Muscle of leg (tissue), 11 donors: ENCODE data around the gene FOXF2. TPM values are rescaled to one million over a fixed set of nuclear protein-coding genes. Genes with fewer than 3 reads are reported as not detected.

Experiments
- DNase-seq: peaks from one replicate; pipeline ENCODE4 v3.0.0; 2013
- H3K27ac ChIP-seq: one replicate; pipeline ENCODE4 v1.5.1; 2013; ENCODE audit warnings: mild to moderate bottlenecking, low read length, control low read depth
- H3K27me3 ChIP-seq: one replicate; pipeline ENCODE4 v1.6.1; 2013; ENCODE audit warnings: low read length; ENCODE audit not compliant: control insufficient read depth, insufficient read depth
- H3K36me3 ChIP-seq: one replicate; pipeline ENCODE4 v1.6.1; 2013; ENCODE audit warnings: low read length; ENCODE audit not compliant: control insufficient read depth, insufficient read depth
- H3K4me1 ChIP-seq: one replicate; pipeline ENCODE4 v1.6.1; 2013; ENCODE audit warnings: low read length; ENCODE audit not compliant: control insufficient read depth, insufficient read depth
- H3K4me3 ChIP-seq: one replicate; pipeline ENCODE4 v1.5.1; 2013; ENCODE audit warnings: low read length, control low read depth
- H3K9me3 ChIP-seq: replicated peaks from 2 replicates; pipeline ENCODE4 v1.6.1; 2013; ENCODE audit warnings: low read depth, low read length; ENCODE audit not compliant: control insufficient read depth
- WGBS: methylation state at CpG from one replicate; pipeline ENCODE4 v1.1.5; 2013; ENCODE audit warnings: missing lambda C conversion rate; ENCODE audit not compliant: insufficient coverage; 5-methylcytosine and 5-hydroxymethylcytosine counted together
- polyA plus RNA-seq, 8 donors: library from polyadenylated mRNA; unstranded; fragments of 120-200 nt; gene quantifications; one replicate each; pipeline versions ENCODE4 v1.2.1 to v1.2.3, GENCODE V29; 2013; ENCODE audit warnings: inconsistent platforms in 1 of 8, low replicate concordance in 1 of 8; ENCODE audit not compliant: insufficient read length in 8 of 8, insufficient read depth in 1 of 8
- total RNA-seq: library from RNA; stranded (reverse); fragments of 120-200 nt; gene quantifications from one replicate; pipeline ENCODE4 v1.2.4, GENCODE V29; 2013

Gene FOXF2
- total and polyA plus RNA-seq, 9 donors = 0.18 to 4.0 (median 0.37) TPM

- DNase-seq = no peak
- no peak overlapping the region for H3K27ac ChIP-seq
- WGBS = 35% methylated on average over 2 of the region's 3 CpGs
- peaks cover 2% of the 10 kb centered on the region for H3K4me1 ChIP-seq
- H3K27me3 ChIP-seq = peaks cover 62% of the 10 kb centered on the region
- no peaks in the 10 kb centered on the region for H3K36me3 ChIP-seq
- H3K9me3 ChIP-seq = no peaks in the 10 kb centered on the region
- no peak overlapping the region for H3K4me3 ChIP-seq
These were observed 9.9 kb downstream of the FOXF2 start for GRCh38 chr6:1399085-1399780.

DNA sequence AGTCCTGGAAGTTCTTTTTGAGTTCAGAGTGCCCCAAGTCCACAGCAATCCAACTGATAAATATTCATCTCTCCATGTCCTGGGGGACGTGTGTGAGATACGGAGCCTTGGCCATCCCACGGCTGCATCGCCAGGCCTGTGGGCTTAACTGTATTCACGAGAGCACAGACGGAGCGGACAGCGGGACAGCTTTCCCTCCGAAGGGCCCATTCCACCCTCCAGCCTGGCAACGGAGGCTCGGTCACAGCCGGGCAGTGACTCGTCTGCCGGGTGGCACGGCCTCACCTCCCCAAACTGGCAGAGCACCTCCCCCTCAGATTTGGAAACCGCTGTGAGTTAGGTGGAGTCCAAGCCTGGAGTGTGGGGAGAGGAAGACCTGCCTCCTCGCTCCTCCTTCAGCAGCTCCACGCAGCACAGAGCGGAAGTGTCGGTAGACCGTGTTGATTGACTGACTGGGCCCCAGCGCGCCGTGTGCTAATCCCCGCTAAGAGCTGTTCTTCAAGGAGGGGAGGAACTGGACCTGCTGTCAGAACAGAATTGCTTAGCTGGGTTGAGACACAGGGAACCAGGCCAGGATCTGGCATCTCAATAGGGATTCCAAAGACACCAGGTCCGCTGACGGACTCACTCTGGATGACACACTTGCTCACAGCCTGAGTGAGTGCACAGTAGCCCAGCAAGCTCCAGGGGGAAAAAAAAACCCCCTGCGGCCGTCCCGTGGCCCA lies 10.9 kb downstream of the FOXF2 start:
- H3K27me3 ChIP-seq = peaks cover 52% of the 10 kb centered on the region
- peaks cover 2% of the 10 kb centered on the region for H3K4me1 ChIP-seq
- no peak overlapping the region for H3K27ac ChIP-seq
- DNase-seq = no peak
- H3K36me3 ChIP-seq = no peaks in the 10 kb centered on the region
- H3K4me3 ChIP-seq = no peak overlapping the region
- 85% methylated on average over 25 of the region's 30 CpGs for WGBS
- H3K9me3 ChIP-seq = peaks cover 3% of the 10 kb centered on the region

- no peaks in the 10 kb centered on the region for H3K4me1 ChIP-seq
- H3K27me3 ChIP-seq = peaks cover 32% of the 10 kb centered on the region
- H3K9me3 ChIP-seq = peaks cover 3% of the 10 kb centered on the region
- no peak for DNase-seq
- no peaks in the 10 kb centered on the region for H3K36me3 ChIP-seq
- no peak overlapping the region for H3K27ac ChIP-seq
- H3K4me3 ChIP-seq = no peak overlapping the region
- 72% methylated on average over 16 of the region's 16 CpGs for WGBS
These were observed 13.0 kb downstream of the FOXF2 start for GRCh38 chr6:1402369-1402768.

- 90% methylated on average over 1 of the region's 2 CpGs for WGBS
- H3K27me3 ChIP-seq = peaks cover 30% of the 10 kb centered on the region
- H3K36me3 ChIP-seq = no peaks in the 10 kb centered on the region
- H3K4me1 ChIP-seq = no peaks in the 10 kb centered on the region
- no peak overlapping the region for H3K27ac ChIP-seq
- DNase-seq = no peak
- H3K4me3 ChIP-seq = no peak overlapping the region
- peaks cover 3% of the 10 kb centered on the region for H3K9me3 ChIP-seq
These were observed 13.5 kb downstream of the FOXF2 start for GRCh38 chr6:1402868-1403267.

DNA sequence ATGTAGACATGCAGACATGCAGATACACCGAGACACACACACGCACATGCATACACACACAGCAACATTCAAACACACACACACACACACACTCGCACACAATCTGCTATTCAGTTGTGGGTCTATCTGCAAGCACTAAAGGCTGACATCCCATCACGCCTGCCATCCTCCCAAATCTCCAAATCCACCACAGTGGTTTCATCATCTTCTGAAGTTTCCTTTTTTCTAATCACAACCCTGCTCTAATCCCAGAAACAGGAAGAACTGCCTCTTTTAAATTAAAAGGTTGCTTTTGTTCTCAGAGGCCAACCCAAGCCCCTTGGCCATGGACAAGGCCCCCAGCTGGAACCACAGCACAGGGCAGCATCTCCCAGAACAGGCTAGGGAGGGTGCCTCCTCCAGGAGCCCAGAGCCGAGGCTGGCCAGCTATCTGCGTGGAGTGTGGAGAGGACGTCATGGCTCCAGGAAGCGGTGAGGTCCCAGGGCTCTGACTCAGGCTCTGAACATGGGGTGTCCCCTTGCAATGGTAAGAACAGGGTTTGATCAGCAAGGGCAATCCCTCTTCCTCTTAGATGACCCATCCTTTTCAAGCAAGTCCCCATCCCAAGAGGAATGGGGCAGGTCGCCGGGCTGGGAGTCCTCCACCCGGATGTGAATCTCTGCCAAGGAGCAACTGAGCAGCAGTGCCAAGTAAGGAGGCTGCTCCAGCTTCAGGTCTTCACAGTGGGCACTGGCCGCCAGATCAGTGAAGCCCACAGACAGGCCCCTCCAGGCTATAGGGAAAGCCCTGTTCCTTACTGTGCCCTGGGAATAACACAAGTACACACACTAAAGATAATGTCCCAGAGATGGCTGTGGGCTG lies 14.7 kb downstream of the FOXF2 start:
- H3K27ac ChIP-seq = no peak overlapping the region
- DNase-seq = no peak
- H3K9me3 ChIP-seq = peaks cover 3% of the 10 kb centered on the region
- peaks cover 26% of the 10 kb centered on the region for H3K27me3 ChIP-seq
- H3K36me3 ChIP-seq = no peaks in the 10 kb centered on the region
- no peaks in the 10 kb centered on the region for H3K4me1 ChIP-seq
- H3K4me3 ChIP-seq = no peak overlapping the region
- WGBS = 75% methylated on average over 10 of the region's 12 CpGs

DNA sequence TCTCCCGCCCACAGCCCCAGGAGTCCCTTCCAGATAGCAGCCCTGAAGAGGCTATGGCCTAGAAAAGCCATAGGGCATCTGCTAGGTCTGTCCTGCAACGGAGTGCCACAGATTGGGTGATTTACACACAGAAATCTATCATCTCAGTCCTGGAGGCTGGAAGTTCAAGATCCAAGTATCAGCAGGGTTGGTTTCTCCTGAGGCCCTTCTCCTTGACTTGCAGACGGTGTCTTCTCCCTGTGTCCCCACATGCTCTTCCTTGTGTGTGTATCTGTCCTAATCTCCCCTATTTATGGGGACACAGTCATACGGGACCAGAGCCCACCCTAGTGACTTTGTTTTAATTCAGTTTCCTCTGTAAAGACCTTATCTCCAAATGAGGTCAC lies 15.3 kb downstream of the FOXF2 start:
- 96% methylated on average over 3 of the region's 4 CpGs for WGBS
- DNase-seq = no peak
- Histone ChIP-seq H3K9me3 (peaks cover 3% of the 10 kb centered on the region), H3K36me3 (no peaks in the 10 kb centered on the region), H3K4me1 (no peaks in the 10 kb centered on the region), H3K4me3 (no peak overlapping the region), H3K27ac (no peak overlapping the region), H3K27me3 (peaks cover 22% of the 10 kb centered on the region)

GRCh38 chr6:1405221-1405620 lies 15.8 kb downstream of the FOXF2 start:
- Histone ChIP-seq H3K27me3 (peaks cover 20% of the 10 kb centered on the region), H3K9me3 (peaks cover 3% of the 10 kb centered on the region), H3K4me1 (no peaks in the 10 kb centered on the region), H3K36me3 (no peaks in the 10 kb centered on the region), H3K27ac (no peak overlapping the region), H3K4me3 (no peak overlapping the region)
- WGBS = 22% methylated on average over 3 of the region's 6 CpGs
- DNase-seq = no peak

DNA sequence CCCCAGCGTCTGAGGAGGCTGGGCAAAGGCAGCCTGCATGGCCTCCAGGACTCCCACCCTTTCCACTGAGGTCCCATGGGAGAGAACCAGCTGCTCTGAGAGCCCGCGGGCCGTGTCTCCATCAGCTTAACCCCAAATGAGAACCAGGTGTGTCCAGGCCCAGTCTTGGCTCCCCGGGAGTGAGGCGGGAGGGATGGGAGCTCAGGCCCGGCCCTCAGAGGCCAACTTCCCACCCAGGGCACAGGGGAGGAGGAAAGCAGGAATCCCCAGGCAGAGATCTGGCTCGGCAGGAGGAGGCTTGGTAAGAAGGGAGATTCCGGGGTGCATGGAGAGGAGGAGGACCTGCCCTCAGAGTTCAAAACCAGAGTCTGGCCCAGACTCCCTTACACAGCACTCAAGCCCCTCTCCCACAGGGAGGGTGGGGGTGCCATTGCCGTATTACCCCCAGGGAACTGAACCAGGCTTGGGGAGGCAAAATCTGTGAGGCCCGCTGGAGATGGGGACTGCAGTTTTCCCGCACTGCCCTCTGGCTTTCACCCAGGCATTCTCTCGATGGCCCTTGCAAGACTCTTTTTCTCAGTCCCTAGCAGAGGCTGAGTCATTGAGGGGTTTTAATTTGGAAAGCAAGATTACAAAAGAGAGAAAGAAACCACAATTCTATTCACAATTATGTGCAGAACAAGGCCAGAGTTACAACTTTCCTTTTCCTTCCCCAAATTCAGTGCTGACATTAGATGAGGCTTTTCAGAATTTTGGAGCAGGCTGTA lies 17.1 kb downstream of the FOXF2 start:
- WGBS = 58% methylated on average over 6 of the region's 13 CpGs
- Histone ChIP-seq H3K36me3 (no peaks in the 10 kb centered on the region), H3K27ac (no peak overlapping the region), H3K27me3 (peaks cover 12% of the 10 kb centered on the region), H3K9me3 (peaks cover 3% of the 10 kb centered on the region), H3K4me3 (no peak overlapping the region), H3K4me1 (no peaks in the 10 kb centered on the region)
- no peak for DNase-seq

- WGBS = 61% methylated on average over 6 of the region's 11 CpGs
- no peak for DNase-seq
- Histone ChIP-seq H3K9me3 (peaks cover 3% of the 10 kb centered on the region), H3K4me1 (no peaks in the 10 kb centered on the region), H3K36me3 (no peaks in the 10 kb centered on the region), H3K27me3 (peaks cover 13% of the 10 kb centered on the region), H3K27ac (no peak overlapping the region), H3K4me3 (no peak overlapping the region)
These were observed 18.2 kb downstream of the FOXF2 start for GRCh38 chr6:1407499-1407990.
